Transverse colon (tissue), 4 donors: ENCODE data around the gene OLAH. TPM values are rescaled to one million over a fixed set of nuclear protein-coding genes. Genes with fewer than 3 reads are reported as not detected.

Experiments used
- DNase-seq: peaks from one replicate; pipeline ENCODE4 v3.0.0-alpha.2; 2019
- H3K27ac ChIP-seq, 4 donors: fragments of 200-600 bp; sonication (generic); 2 replicates each; pipeline ENCODE4 v1.5.1; 2016 to 2018; ENCODE audit warnings: inconsistent platforms in 4 of 4
- H3K27me3 ChIP-seq: fragments of 200-600 bp; sonication (generic); 2 replicates; pipeline ENCODE4 v1.5.1; 2017; ENCODE audit warnings: inconsistent platforms
- H3K36me3 ChIP-seq, 4 donors: fragments of 200-600 bp; sonication (generic); 2 replicates each; pipeline ENCODE4 v1.5.1; 2017 to 2019; ENCODE audit warnings: inconsistent platforms in 4 of 4
- H3K4me1 ChIP-seq, 4 donors: fragments of 200-600 bp; sonication (generic); 2 replicates each; pipeline ENCODE4 v1.5.1; 2017 to 2020; ENCODE audit warnings: inconsistent platforms in 4 of 4
- H3K4me3 ChIP-seq, 4 donors: fragments of 200-600 bp; sonication (generic); 1 replicate in 1 of 4; 2 replicates in 3 of 4; pipeline versions ENCODE4 v1.5.1 to v1.6.1; 2017 to 2019; ENCODE audit warnings: inconsistent platforms in 4 of 4
- H3K9me3 ChIP-seq, 2 donors: fragments of 200-600 bp; sonication (generic); 2 replicates each; pipeline ENCODE4 v1.5.1; 2017 to 2019; ENCODE audit warnings: inconsistent platforms in 2 of 2
- EP300 ChIP-seq: sonication (generic); formaldehyde crosslinking; IDR thresholded peaks from one replicate; pipeline ENCODE4 v1.6.1; 2017; ENCODE audit warnings: antibody characterized with exemption, low read depth
- POLR2A ChIP-seq: fragments of 450-650 bp; IDR thresholded peaks from one replicate; pipeline ENCODE4 v1.6.1; 2016; ENCODE audit warnings: antibody characterized with exemption, mild to moderate bottlenecking, moderate library complexity
- POLR2AphosphoS5 ChIP-seq, 3 donors: sonication (generic); formaldehyde crosslinking; IDR thresholded peaks; one replicate each; pipeline ENCODE4 v1.6.1; 2016; ENCODE audit warnings: antibody characterized with exemption in 3 of 3
- WGBS, 2 donors: methylation state at CpG; one replicate each; pipeline ENCODE4 v1.1.5; 2018; ENCODE audit warnings: low coverage in 1 of 2; 5-methylcytosine and 5-hydroxymethylcytosine counted together
- in situ Hi-C, 4 donors: fragments of 200-750 bp; cut with MboI; loops; one replicate each; pipeline versions ENCODE4 v1.15.0 to v1.15.1; 2017; ENCODE audit warnings: low sequenced_read_pairs in 3 of 4, low pct_ligation_motif_present in 1 of 4, low pct_unique_long_range_greater_than_20kb in 1 of 4
- intact Hi-C: fragments of 100-400 bp; cut with DNase I; formaldehyde crosslinking; loops from one replicate; pipeline ENCODE4 v1.15.1; 2023; ENCODE audit warnings: low total_unique reads
- total RNA-seq, 4 donors: library from RNA; depleted of rRNA; stranded (reverse); fragments of >200 nt; gene quantifications; one replicate each; pipeline ENCODE4 v1.1.0, GENCODE V29; 2016
- TF ChIP-seq, protein P1 (sequence below), 5 experiments: fragments of 200-600 bp in 3 of 5; fragments of 450-650 bp in 2 of 5; sonication (generic) in 3 of 5; IDR thresholded peaks; 1 replicate in 2 of 5; 2 replicates in 3 of 5; pipeline ENCODE4 v1.5.1; 2016 to 2017; ENCODE audit warnings: antibody characterized with exemption in 5 of 5, inconsistent platforms in 3 of 5, mild to moderate bottlenecking in 2 of 5, moderate library complexity in 1 of 5

OLAH gene
- total RNA-seq, 4 donors from 2014 or later: not detected

- no peaks in the 10 kb centered on the region for H3K27me3 ChIP-seq
- WGBS, 2 donors: 98 to 100% methylated on average over 2 to 3 of the region's 3 CpGs
- TF ChIP-seq POLR2AphosphoS5 (IDR thresholded peaks at IDR 0.05) (no peak), EP300 (no peak), POLR2A (no peak)
- TF ChIP-seq, protein P1, sequence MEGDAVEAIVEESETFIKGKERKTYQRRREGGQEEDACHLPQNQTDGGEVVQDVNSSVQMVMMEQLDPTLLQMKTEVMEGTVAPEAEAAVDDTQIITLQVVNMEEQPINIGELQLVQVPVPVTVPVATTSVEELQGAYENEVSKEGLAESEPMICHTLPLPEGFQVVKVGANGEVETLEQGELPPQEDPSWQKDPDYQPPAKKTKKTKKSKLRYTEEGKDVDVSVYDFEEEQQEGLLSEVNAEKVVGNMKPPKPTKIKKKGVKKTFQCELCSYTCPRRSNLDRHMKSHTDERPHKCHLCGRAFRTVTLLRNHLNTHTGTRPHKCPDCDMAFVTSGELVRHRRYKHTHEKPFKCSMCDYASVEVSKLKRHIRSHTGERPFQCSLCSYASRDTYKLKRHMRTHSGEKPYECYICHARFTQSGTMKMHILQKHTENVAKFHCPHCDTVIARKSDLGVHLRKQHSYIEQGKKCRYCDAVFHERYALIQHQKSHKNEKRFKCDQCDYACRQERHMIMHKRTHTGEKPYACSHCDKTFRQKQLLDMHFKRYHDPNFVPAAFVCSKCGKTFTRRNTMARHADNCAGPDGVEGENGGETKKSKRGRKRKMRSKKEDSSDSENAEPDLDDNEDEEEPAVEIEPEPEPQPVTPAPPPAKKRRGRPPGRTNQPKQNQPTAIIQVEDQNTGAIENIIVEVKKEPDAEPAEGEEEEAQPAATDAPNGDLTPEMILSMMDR (IDR thresholded peaks at IDR 0.05): no peak
- no peaks in the 10 kb centered on the region for H3K9me3 ChIP-seq
- DNase-seq: no peak
- intact Hi-C loops: no loop called here
- no peak overlapping the region for H3K4me3 ChIP-seq
- no peaks in the 10 kb centered on the region for H3K4me1 ChIP-seq
- in situ Hi-C loops: no loop called here
- no peak overlapping the region for H3K27ac ChIP-seq
- H3K36me3 ChIP-seq: no peaks in the 10 kb centered on the region
Measured at GRCh38 chr10:15053061-15053460, 9.3 kb downstream of the OLAH start.

DNA sequence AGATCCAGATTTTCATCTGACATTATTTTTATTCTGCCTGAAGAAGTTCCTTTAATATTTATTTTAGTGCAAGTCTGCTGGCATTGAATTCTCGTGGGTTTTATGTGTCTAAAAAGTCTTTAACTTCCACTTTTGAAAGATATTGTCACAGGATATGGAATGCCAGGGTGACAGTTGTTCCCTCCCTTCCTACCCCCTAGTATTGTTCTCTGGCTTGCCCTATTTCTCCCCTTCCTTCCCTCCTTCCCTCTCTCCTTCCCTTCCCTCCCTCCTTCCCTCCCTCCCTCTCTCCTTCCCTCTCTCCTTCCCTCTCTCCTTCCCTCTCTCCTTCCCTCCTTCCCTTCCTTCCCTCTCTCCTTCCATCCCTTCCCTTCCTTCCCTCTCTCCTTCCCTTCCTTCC lies 14.9 kb downstream of the OLAH start:
- in situ Hi-C loops (no loop called here), intact Hi-C loops (no loop called here)
- no peaks in the 10 kb centered on the region for H3K4me1 ChIP-seq
- 38 to 58% methylated on average over 1 of the region's 1 CpG for WGBS, 2 donors
- H3K4me3 ChIP-seq: no peak overlapping the region
- no peaks in the 10 kb centered on the region for H3K36me3 ChIP-seq
- H3K9me3 ChIP-seq: no peaks in the 10 kb centered on the region
- H3K27me3 ChIP-seq: no peaks in the 10 kb centered on the region
- no peak overlapping the region for H3K27ac ChIP-seq
- DNase-seq: no peak
- TF ChIP-seq, protein P1 (IDR thresholded peaks at IDR 0.05): no peak
- TF ChIP-seq EP300 (no peak), POLR2A (no peak), POLR2AphosphoS5 (IDR thresholded peaks at IDR 0.05) (no peak)

- no peak for DNase-seq
- TF ChIP-seq POLR2A (no peak), EP300 (no peak), POLR2AphosphoS5 (IDR thresholded peaks at IDR 0.05) (no peak)
- TF ChIP-seq, protein P1 (IDR thresholded peaks at IDR 0.05): no peak
- Histone ChIP-seq H3K4me3 (no peak overlapping the region), H3K27ac (no peak overlapping the region), H3K9me3 (no peaks in the 10 kb centered on the region), H3K27me3 (no peaks in the 10 kb centered on the region), H3K4me1 (no peaks in the 10 kb centered on the region), H3K36me3 (no peaks in the 10 kb centered on the region)
- intact Hi-C loops (loop anchor here (5.0 kb wide), 1 partner anchor 268 kb away; no protein-coding TSS in a partner anchor), in situ Hi-C loops (no loop called here)
- WGBS, 2 donors: 70 to 75% methylated on average over 4 of the region's 4 CpGs
Measured at GRCh38 chr10:15059914-15060313, 16.2 kb downstream of the OLAH start.

- DNase-seq: no peak
- Histone ChIP-seq H3K4me1 (no peaks in the 10 kb centered on the region), H3K9me3 (no peaks in the 10 kb centered on the region), H3K36me3 (no peaks in the 10 kb centered on the region), H3K27ac (no peak overlapping the region), H3K4me3 (no peak overlapping the region), H3K27me3 (no peaks in the 10 kb centered on the region)
- TF ChIP-seq POLR2A (no peak), EP300 (no peak), POLR2AphosphoS5 (IDR thresholded peaks at IDR 0.05) (no peak)
- TF ChIP-seq, protein P1 (IDR thresholded peaks at IDR 0.05): no peak
- in situ Hi-C loops (no loop called here), intact Hi-C loops (loop anchor here (5.0 kb wide), 1 partner anchor 268 kb away; no protein-coding TSS in a partner anchor)
- WGBS, 2 donors: 75 to 78% methylated on average over 2 of the region's 2 CpGs
Measured at GRCh38 chr10:15060638-15061037, 16.9 kb downstream of the OLAH start.
